ENCODE results near the gene PRKAG1.
A peak's percentile ranks its signal among the peaks of the same experiment; 100 is the strongest.

GRCh38 chr12:48978291-48978740, 40.3 kb downstream of the PRKAG1 start, which contains the start of gene WNT1:
- TF ChIP-seq EZH2 (IDR thresholded peaks at IDR 0.05; ENCODE audit: borderline replicate concordance, insufficient read depth, low read depth, low read length, poor library complexity, severe bottlenecking) (peak; percentile 18), CTCF (IDR thresholded peaks at IDR 0.05) (peak; percentile 77)

Data from B cell (primary cell).